Neural progenitor cell (in vitro differentiated cells): Measurements from ENCODE around the gene RNF7.

ENCODE experiments used
- CTCF ChIP-seq: fragments of 200-600 bp; sonication (generic); IDR thresholded peaks from 2 replicates; pipeline ENCODE4 v1.5.1; 2017; ENCODE audit warnings: antibody characterized with exemption, mild to moderate bottlenecking
- EZH2phosphoT487 ChIP-seq: fragments of 200-600 bp; sonication (generic); IDR thresholded peaks from 2 replicates; pipeline ENCODE4 v1.6.1; 2017; ENCODE audit warnings: antibody characterized with exemption

- TF ChIP-seq CTCF (no peak), EZH2phosphoT487 (no peak)
Measured at GRCh38 chr3:141764465-141764864, 26.4 kb downstream of the RNF7 start.
